Dedifferentiated amniotic fluid mesenchymal stem cell (primary cell): Measurements from ENCODE around the gene CALHM1.

Experiments used
- DNase-seq: peaks from one replicate; pipeline ENCODE4 v3.0.0-alpha.2; 2016; ENCODE audit errors: extremely low spot score

Gene CALHM1

DNA sequence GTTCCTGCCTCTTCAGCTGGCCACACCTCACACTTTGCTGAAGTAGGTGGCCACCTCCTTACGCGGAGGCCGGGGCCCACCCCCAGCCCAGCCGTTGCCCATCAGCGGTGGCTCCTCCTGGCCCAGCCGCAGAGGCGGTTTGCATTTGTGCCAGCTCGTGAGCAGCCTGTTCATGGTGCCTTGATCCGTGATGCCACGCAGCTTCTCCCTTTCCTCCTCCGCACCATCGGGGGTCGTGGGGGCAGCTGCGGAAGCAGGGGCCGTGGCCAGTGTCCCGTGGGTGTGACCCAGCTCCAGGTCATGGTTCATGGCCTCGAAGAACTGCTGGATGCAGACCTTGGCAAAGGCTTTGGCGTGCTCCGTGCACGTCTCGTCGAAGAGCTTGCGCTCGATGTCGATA is 3.5 kb downstream of the CALHM1 start:
- DNase-seq: no peak

GRCh38 chr10:103454026-103454425 is 4.7 kb downstream of the CALHM1 start:
- no peak for DNase-seq

DNA sequence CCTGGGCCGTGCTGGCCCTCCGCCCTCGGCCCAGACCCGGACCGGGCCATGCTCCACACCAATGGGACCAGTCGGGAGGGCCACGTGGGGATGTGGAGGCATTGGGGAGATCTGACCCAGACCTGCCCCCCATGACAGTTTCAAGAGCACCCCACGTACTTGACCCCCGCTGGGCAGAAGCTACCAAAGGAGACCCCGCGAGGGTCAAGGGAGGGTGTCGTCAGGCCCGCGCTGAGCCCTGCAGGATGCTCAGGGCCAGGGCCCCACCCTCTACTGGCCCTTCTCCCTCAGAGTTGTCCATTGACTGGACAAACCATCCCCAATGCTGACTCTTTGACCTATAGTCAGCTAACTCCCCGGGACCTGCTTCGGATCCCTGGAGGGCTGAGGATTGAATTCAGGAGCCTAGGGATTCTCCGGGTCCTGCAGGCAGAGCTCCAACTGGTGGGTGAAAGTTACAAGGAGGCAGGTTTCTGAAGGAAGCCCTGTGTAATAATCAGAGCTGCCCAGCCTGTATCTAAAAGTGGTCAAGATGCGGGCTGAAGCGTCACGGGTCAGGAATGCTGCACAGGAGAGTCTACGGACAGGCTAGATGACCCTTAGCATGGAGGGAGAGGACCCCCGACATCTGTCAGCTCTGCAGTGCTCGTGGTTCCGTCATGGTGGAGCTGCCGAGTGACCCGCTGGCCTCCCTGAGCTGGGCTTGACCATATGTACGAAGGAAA is 6.0 kb downstream of the CALHM1 start:
- DNase-seq: no peak

DNA sequence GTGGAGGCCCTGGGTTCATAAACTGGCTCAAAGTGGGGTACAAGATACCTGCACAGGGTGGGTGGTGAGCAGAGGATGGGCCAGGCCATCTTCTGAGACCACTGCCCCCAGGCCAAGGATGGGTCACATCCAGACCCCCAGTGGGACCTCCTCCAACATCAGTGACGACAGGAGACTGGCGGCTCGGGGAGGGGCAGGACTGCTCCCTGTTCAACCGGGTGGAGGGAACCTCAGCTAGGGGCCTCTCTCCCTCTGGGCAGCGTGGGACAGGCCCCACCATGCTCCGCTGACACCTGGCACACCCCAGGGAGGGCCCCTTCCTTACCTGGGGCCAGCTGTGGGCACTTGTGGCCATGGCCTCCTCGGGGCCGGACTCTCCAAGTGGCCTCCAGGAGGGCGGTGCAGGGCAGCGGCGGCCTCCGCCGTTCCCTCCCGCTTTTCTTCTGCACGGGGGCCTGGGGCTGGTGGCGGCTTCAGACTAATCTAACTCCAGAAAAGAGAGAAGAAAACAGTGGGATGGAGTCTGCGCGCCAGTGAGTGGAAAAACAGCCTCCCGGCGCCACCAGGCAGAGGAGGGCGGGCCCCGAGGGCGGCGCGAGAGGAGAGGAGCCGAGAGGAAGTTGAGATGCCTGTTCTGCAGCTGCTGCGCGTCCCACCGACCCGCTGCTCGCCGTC is 6.7 kb downstream of the CALHM1 start, which contains the start of gene CALHM2:
Gene CALHM2, minus strand, starts transcription at position 540 of the 675 bp plus-strand sequence. CDS start 2,429 bp downstream, outside the sequence.
- DNase-seq: peak; percentile 51

- peak; percentile 47 for DNase-seq
Measured at GRCh38 chr10:103451091-103451813, 7.4 kb downstream of the CALHM1 start.

GRCh38 chr10:103450201-103450695 is 8.5 kb downstream of the CALHM1 start:
- DNase-seq: no peak

DNA sequence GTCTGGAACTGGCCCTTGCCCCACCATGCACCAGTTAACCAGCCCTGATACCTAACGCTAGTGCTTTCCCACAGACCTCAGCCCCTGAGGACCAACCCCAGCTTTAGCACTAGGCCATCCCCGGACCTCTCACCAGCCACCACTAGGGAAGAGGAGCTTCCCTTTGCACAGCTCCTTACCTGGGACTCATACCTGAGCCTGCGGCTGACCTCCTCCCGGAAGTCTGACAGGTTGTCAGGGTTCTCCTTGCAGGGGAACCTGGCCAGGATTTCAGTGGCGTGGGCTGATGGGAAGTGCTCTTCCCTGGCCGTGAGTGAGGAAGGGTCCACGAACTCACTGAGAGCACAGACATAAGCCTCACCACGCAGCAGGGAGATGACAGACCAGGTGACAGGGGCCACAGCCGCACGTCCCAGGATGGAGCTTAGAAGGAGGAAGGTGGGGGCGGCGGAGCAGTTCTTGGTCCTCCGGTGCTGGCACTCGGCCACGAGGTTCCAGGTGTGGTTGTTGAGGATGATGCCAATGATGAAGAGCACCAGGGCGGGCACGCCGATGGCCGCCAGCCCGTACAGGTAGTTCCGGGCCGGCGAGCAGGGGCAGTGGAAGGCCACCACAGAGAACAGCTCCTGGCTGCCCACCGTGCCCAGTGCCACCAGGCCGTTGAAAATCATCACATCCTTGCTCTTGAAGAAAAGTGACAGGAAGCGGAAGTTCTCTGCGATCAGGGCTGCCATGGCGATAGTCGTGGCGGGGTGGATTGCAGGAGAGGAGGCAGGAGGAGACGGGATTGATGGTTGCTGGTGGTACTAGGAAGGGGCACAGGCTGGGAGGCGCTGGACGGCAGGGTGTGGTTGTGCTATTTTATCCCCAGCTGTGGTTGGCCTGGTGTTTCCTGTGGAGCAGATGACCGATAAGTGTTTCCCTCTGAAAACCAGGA is 9.2 kb downstream of the CALHM1 start:
- DNase-seq: no peak

- DNase-seq: peak; percentile 60
Measured at GRCh38 chr10:103448746-103449145, 10.0 kb downstream of the CALHM1 start.

GRCh38 chr10:103447187-103447586 is 11.5 kb downstream of the CALHM1 start:
- DNase-seq: no peak

DNA sequence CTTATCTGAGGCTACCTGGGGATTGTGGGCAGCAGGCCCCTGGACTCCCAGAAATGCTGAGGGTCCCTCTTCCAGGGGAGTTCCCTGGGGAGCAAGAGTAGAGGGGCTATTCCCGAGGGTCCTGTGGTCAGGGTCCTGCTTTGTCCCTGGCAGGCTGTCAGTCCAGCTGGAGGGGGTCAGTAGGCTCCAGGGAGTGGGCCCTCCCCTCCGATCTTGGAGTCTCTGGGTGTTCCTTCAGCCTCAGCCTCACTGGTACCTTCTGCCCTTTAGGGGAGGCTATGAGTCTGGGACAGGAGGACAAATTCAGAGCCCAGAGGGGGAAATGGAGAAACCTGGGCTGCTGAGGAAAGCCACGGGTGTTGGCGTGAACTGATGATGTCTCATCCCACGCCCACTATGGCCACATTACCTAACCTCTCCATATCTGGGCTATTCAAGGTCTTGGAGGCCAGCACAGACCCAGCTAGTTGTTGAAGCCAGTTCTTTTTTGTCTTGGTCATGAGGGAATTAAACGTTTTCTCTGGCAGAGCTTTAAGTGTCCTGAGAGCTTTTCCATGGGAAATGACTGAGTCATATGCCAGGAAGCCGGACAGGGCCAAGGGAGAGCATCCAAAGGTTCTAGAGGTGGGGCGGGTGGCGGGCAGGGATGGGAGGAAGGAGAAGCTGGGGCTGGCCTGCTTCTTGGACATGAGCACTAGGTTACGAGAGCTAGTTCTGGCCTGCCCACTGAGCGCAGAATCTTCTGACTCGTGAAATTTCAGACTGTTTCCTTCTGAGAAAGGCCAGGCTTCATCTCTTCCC is 12.7 kb downstream of the CALHM1 start:
- DNase-seq: peak; percentile 23

DNA sequence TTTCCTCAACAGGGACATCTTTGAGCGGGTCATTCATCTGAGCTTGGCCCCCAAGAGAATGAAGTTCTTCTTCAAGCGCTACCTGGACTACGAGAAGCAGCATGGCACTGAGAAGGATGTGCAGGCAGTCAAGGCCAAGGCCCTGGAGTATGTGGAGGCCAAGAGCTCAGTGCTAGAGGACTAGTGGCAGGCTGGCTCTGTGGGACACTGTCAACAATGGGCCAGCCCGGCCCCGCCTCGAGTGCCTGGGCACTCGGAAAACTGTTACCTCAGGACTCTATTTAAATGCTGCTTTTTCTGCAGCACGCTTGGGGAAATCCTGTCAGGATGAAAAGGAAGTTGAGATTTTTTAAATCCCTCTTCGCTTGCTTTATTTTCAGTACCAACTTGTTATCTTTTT is 13.3 kb downstream of the CALHM1 start:
- no peak for DNase-seq

DNA sequence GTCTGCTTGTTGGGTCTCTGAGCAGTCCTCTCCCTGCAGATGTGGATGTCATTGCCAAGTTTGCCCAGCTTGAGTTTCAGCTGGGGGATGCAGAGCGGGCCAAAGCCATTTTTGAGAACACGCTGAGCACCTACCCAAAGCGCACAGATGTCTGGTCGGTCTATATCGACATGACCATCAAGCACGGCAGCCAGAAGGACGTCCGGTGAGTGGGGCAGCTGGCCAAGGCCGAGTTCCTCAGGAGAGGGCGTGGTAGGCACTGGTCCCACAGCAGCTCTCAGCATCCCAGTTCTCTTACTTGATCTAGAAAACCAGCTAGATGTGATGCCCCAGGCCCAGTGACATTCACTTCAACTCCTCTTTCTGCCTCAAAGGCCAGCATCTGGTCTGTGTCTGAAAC is 14.2 kb downstream of the CALHM1 start:
- DNase-seq: no peak

- DNase-seq: no peak
Measured at GRCh38 chr10:103443475-103444185, 15.1 kb downstream of the CALHM1 start.

DNA sequence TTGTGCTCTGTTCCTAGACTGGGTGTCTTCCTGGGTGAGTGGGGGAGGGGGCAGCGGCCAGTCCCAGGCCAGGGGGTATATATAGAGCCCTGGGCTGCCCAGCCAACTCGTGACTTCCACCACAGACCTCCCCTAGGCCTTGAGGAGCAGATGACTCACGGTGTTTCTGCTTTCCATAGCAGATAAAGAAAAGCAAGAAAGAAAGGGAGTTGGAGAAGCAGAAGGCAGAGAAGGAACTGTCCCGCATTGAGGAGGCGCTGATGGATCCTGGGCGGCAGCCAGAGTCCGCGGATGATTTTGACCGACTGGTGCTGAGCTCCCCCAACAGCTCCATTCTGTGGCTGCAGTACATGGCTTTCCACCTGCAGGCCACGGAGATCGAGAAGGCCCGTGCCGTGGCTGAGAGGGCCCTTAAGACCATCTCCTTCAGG is 16.7 kb downstream of the CALHM1 start:
- DNase-seq: no peak

- DNase-seq: no peak
Measured at GRCh38 chr10:103441611-103442010, 17.1 kb downstream of the CALHM1 start.

GRCh38 chr10:103441206-103441605 is 17.5 kb downstream of the CALHM1 start:
- no peak for DNase-seq

GRCh38 chr10:103440416-103440815 is 18.3 kb downstream of the CALHM1 start:
- no peak for DNase-seq

DNA sequence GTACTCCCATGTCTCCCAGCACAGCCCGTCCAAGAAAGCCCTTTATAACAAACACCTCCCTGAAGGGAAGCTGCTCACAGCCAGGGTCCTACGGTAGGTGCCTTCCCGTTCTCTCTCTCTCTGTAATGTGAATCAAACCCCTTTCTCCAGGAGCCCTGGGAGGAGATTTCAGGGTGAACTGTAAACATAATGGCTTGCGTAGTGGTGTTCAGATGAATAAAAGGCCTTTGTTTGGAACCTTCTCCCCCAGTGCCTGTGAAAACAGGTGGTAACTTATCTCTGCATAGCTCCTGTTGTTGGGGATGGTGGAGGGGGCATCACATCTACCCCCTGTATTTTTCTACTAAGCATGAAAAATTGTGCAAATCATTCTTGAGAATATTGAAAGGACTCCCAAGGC is 18.9 kb downstream of the CALHM1 start:
- no peak for DNase-seq

- no peak for DNase-seq
Measured at GRCh38 chr10:103433858-103434257, 24.8 kb downstream of the CALHM1 start.

DNA sequence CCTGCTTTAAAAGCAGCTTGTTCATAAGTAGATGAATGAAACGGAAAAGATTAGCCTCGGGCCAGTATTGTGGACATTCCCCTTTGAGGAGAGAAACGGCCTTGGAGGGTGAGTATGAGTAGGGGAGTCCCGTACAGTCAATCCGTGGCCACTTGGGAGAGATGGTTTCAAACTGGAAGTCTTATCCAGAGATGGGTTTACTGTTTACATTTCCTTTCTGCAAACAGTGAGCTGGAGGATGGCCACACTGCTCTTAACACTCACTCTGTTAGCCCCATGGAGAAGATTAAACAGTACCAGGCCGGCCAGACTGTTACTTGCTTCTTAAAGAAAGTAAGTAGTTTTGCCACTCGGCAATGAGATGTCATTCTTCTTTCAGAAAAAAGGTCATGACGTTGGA is 26.8 kb downstream of the CALHM1 start:
- no peak for DNase-seq
